Natural killer cell (primary cell): ENCODE data around the gene MTG1. TPM values are rescaled to one million over a fixed set of nuclear protein-coding genes. Genes with fewer than 3 reads are reported as not detected.

Experiments
- ATAC-seq, 3 donors: fragments of 150-1000 bp in 2 of 3; fragments of 200-7000 bp in 1 of 3; cut with Tn5 transposase; 1 replicate in 1 of 3; 2 replicates in 2 of 3; pipeline ENCODE4 v1.10.0; 2021; ENCODE audit warnings: mild to moderate bottlenecking in 2 of 3, moderate library complexity in 2 of 3
- DNase-seq, 2 donors: peaks; one replicate each; pipeline versions ENCODE4 v3.0.0 to v3.0.0-alpha.2; 2013 to 2021; ENCODE audit warnings: mixed read lengths in 1 of 2
- H3K27ac ChIP-seq: one replicate; pipeline ENCODE4 v1.5.1; 2013; ENCODE audit warnings: mild to moderate bottlenecking, low read length
- H3K27me3 ChIP-seq: one replicate; pipeline ENCODE4 v1.6.1; 2013; ENCODE audit warnings: low read length; ENCODE audit not compliant: control insufficient read depth, insufficient read depth
- H3K36me3 ChIP-seq: one replicate; pipeline ENCODE4 v1.6.1; 2013; ENCODE audit warnings: low read length; ENCODE audit not compliant: control insufficient read depth, insufficient read depth
- H3K4me1 ChIP-seq: one replicate; pipeline ENCODE4 v1.6.1; 2013; ENCODE audit warnings: low read length; ENCODE audit not compliant: control insufficient read depth, insufficient read depth
- H3K4me3 ChIP-seq: one replicate; pipeline ENCODE4 v1.5.1; 2013; ENCODE audit warnings: low read length
- H3K9me3 ChIP-seq: one replicate; pipeline ENCODE4 v1.6.1; 2013; ENCODE audit warnings: low read length; ENCODE audit not compliant: control insufficient read depth, insufficient read depth
- H3K27ac Mint-ChIP-seq, 2 donors: one replicate each; pipeline ENCODE4 v1.8.0; 2022; ENCODE audit warnings: mild to moderate bottlenecking in 2 of 2, mixed read lengths in 2 of 2, moderate library complexity in 1 of 2
- H3K27me3 Mint-ChIP-seq, 2 donors: one replicate each; pipeline ENCODE4 v1.8.0; 2022; ENCODE audit warnings: low read depth in 2 of 2, mixed read lengths in 2 of 2
- H3K36me3 Mint-ChIP-seq: one replicate; pipeline ENCODE4 v1.8.0; 2022; ENCODE audit warnings: mixed read lengths
- H3K4me1 Mint-ChIP-seq, 2 donors: one replicate each; pipeline ENCODE4 v1.8.0; 2022; ENCODE audit warnings: mixed read lengths in 2 of 2
- H3K4me3 Mint-ChIP-seq: one replicate; pipeline ENCODE4 v1.8.0; 2022; ENCODE audit warnings: mild to moderate bottlenecking, moderate library complexity, mixed read lengths
- H3K9me3 Mint-ChIP-seq, 2 donors: one replicate each; pipeline ENCODE4 v1.8.0; 2022; ENCODE audit warnings: mixed read lengths in 2 of 2
- CTCF ChIP-seq: fragments of 200-600 bp; IDR thresholded peaks from one replicate; pipeline ENCODE4 v1.8.0; 2022; ENCODE audit warnings: antibody characterized with exemption
- WGBS: methylation state at CpG from one replicate; pipeline ENCODE4 v1.1.7; 2013; ENCODE audit warnings: missing lambda C conversion rate; ENCODE audit not compliant: insufficient coverage; 5-methylcytosine and 5-hydroxymethylcytosine counted together
- intact Hi-C: fragments of 100-400 bp; cut with micrococcal nuclease; formaldehyde crosslinking; loops from one replicate; pipeline ENCODE4 v1.14.2; 2022
- total RNA-seq, 4 donors: library from RNA; stranded (reverse); fragments of 120-200 nt in 1 of 4; gene quantifications; one replicate each; pipeline versions ENCODE4 v1.2.3 to v1.2.4, GENCODE V29; 2013 to 2022

Gene MTG1
- total RNA-seq, 3 donors from 2014 or later (not counting 1 experiment from before 2014, with no cell fraction given) = 64.3 to 76.3 (median 67.1) TPM

DNA sequence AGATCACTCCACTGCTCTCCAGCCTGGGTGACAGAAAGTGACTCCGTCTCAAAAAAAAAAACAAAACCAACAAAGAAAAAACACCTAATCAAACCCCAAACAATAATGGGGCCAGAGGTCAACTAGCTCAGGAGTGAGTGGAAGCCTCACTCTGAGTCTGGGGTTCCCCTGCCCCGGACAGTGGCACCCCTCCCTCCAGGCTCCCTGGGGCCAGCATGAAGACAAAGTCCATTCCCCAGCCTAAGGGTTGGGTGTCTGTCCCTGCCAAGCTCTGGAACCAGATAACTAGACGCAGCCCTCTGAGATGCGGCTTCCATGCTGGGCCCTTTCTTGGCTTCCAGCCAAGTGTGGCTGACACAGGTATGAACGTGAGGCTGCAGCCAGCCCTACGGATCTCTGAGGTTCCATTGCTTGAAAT is 34.4 kb upstream of the MTG1 start:
- Histone ChIP-seq H3K4me1 (peaks cover 10% of the 10 kb centered on the region), H3K27ac (no peak overlapping the region), H3K27me3 (no peaks in the 10 kb centered on the region), H3K4me3 (no peak overlapping the region), H3K9me3 (no peaks in the 10 kb centered on the region), H3K36me3 (peaks cover 2% of the 10 kb centered on the region)
- H3K4me3 Mint-ChIP-seq = no peak overlapping the region
- no peak for TF ChIP-seq CTCF
- DNase-seq (peak in 1 of 2 donors; percentile 69), ATAC-seq (no peak)
- H3K9me3 Mint-ChIP-seq = no peaks in the 10 kb centered on the region
- no peaks in the 10 kb centered on the region for H3K27me3 Mint-ChIP-seq
- H3K4me1 Mint-ChIP-seq = no peaks in the 10 kb centered on the region
- no peak overlapping the region for H3K27ac Mint-ChIP-seq
- WGBS = 71% methylated on average over 6 of the region's 6 CpGs
- intact Hi-C loops = no loop called here
- H3K36me3 Mint-ChIP-seq = no peaks in the 10 kb centered on the region

GRCh38 chr10:133359972-133360610 is 33.9 kb upstream of the MTG1 start:
- Histone ChIP-seq H3K4me1 (peaks cover 10% of the 10 kb centered on the region), H3K27ac (no peak overlapping the region), H3K27me3 (no peaks in the 10 kb centered on the region), H3K36me3 (peaks cover 6% of the 10 kb centered on the region), H3K4me3 (no peak overlapping the region), H3K9me3 (no peaks in the 10 kb centered on the region)
- WGBS = 95% methylated on average over 17 of the region's 17 CpGs
- Mint-ChIP-seq H3K4me1 (no peaks in the 10 kb centered on the region), H3K4me3 (no peak overlapping the region), H3K9me3 (no peaks in the 10 kb centered on the region), H3K27me3 (no peaks in the 10 kb centered on the region), H3K27ac (no peak overlapping the region), H3K36me3 (no peaks in the 10 kb centered on the region)
- TF ChIP-seq CTCF = no peak
- intact Hi-C loops = no loop called here
- no peak for DNase-seq
- no peak for ATAC-seq

GRCh38 chr10:133361227-133361626 is 32.7 kb upstream of the MTG1 start:
- Histone ChIP-seq H3K36me3 (peaks cover 16% of the 10 kb centered on the region), H3K4me1 (peaks cover 10% of the 10 kb centered on the region), H3K4me3 (no peak overlapping the region), H3K27ac (no peak overlapping the region), H3K9me3 (no peaks in the 10 kb centered on the region), H3K27me3 (no peaks in the 10 kb centered on the region)
- 97% methylated on average over 5 of the region's 5 CpGs for whole genome bisulfite sequencing
- intact Hi-C loops = no loop called here
- TF ChIP-seq CTCF = no peak
- ATAC-seq (no peak), DNase-seq (no peak)
- Mint-ChIP-seq H3K4me1 (no peaks in the 10 kb centered on the region), H3K9me3 (no peaks in the 10 kb centered on the region), H3K4me3 (no peak overlapping the region), H3K27ac (no peak overlapping the region), H3K27me3 (no peaks in the 10 kb centered on the region), H3K36me3 (no peaks in the 10 kb centered on the region)
